ENCODE results near the gene NSUN3. TPM values are rescaled to one million over a fixed set of nuclear protein-coding genes. Genes with fewer than 3 reads are reported as not detected.
"Not testable (repeated sequence)": the region's sequence is repeated elsewhere in the genome, so short reads cannot be mapped to it uniquely, and the experiment has no call there.

The NSUN3 gene
- 12.7 TPM for total RNA-seq

DNA sequence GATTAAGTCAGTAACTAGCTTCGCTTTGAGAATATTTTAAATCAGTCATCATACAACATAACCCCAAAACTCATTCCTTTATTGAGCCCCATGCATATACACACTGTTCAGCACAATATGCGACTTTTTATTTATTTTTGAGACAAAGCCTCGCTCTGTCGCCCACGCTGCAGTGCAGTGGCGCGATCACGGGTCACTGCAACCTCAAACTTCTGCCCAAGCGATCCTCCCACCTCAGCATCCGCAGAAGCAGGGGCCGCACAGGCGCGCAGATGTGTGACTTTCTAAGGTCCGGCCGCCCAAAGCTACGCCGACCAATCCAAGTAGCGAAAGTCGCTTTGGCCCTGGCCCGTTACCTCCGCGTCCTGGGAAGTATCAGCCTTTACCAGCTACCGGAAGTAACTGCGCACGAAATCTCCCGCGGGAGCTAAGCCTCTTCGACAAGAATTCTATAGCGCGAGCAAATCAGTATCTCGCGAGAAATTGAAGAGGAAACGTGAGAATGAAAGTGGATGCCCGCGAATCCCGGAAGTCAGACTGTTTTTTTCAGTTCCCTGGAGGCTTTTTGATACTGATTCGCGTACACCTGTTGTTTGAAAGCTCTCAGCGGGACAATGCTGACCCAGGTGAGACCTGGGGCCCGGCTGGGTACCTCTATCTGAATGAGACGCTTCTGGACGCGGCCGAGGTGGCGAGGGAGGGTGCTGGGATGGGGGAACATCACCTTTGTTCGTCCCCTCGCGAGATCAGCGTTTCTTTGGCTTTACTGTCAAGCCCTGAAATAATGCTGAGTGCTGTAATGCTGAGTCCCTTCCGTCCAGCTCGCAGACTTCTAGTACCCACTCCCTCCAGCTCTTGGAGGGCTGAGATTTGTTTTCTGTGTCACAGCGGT is at the start of gene NSUN3, which contains the start of gene DHFR2:
Gene NSUN3 (plus strand): TSS at position 549 of the 892 bp plus-strand sequence. CDS start 66 bp downstream, at position 615.
Gene DHFR2 (minus strand): TSS at position 404 of the 892 bp plus-strand sequence. CDS start 1,405 bp downstream, outside the sequence.
- peak; percentile 82 to 97 (median 94) for DNase-seq (ENCODE audit: low read depth in 2 of 3, low spot score in 2 of 3)

DNA sequence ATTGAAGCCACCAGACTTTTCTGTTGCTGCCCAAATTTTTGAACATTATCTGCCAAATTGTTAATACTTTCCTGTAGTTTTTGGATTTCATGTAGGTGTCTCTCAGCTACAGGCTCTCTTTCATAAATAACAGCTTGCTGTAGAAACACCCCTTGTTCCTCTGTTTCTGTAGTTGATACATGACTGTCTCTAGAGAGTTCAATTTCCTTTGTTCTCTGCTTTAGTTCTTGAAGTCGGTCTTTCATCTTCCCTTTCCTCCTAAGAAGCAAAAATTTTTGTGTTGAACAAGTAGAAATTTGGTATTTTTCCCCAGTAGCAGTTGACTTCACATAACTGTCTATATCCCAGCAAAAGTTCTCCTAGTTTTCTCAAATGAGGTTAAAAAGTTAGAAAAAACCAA is 47.8 kb upstream of the NSUN3 start:
- no peak for DNase-seq (ENCODE audit: low read depth in 2 of 3, low spot score in 2 of 3)

DNA sequence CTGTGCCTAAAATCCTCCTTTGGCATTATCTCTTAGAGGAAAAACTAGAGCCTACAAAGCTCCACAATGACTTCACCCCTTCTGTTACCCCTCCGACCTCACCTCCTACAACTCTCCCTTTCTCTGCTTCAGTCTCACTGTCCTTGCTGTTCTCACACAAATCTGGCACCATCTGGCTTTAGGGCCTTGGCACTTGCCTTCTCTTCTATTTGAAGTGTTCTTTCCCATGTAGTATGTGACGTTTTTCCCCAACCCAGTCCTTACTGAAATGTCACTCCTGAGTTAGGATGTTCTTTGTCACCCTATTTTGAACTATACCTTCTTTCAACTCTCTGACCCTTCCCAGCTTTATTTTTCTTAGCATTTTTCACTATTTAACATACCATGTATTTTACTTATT is 43.2 kb upstream of the NSUN3 start:
- no peak for DNase-seq (ENCODE audit: low read depth in 2 of 3, low spot score in 2 of 3)

DNA sequence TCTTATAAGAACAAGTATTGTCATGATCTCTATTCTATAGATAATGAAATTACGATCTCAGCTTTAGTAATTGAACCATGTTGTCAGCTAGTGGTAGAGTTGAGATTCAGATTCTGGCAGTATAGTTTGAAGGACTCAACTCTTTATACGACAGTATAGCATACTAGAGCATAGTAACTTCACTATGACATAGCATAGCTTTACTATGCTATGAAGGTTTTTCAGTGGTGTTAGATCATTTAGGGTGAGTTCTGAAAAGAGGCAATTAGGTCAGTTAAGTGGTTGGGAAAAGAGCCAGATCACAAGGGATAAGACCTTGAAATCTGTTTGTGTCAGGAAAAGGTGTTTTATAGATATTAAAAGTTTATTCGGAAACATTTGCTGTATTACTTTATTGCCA is 42.6 kb upstream of the NSUN3 start:
- DNase-seq (ENCODE audit: low read depth in 2 of 3, low spot score in 2 of 3) = no peak

DNA sequence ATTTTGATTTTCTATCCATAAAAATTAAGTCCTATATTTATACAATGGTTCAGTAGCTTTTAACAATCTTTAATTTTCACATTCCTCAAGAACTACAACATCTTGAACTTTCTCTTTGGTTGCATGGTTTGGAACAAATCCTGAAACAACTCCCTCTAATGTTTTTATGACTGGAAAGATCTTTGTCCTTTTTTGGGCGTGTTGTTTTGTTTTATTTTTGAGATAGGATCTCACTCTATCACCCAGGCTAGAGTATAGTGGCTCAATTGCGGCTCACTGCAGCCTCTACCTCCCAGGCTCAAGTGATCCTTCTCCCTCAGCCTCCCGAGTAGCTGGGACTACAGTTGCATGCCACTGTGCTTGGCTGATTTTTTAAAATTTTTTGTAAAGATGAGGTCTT is 38.5 kb upstream of the NSUN3 start:
- no peak for DNase-seq (ENCODE audit: low read depth in 2 of 3, low spot score in 2 of 3)

DNA sequence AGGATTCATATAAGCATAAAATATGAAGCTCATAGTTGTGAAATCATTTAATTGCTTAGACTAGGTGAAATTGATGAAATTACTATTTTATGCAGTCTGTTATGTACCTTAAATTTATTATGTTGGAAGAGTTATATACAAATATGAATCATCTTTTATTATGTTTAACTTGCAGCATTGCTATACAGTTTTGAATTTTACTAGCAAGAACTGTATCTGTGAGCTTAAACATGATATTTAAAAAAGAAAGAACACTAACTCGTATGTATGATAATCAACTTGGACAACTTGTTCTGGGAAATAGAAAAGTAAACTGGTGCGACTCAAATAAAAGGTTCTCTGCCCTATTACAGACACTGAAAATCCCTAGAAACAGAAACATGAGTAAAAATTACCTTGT is 36.2 kb upstream of the NSUN3 start:
- DNase-seq (ENCODE audit: low read depth in 2 of 3, low spot score in 2 of 3) = no peak

DNA sequence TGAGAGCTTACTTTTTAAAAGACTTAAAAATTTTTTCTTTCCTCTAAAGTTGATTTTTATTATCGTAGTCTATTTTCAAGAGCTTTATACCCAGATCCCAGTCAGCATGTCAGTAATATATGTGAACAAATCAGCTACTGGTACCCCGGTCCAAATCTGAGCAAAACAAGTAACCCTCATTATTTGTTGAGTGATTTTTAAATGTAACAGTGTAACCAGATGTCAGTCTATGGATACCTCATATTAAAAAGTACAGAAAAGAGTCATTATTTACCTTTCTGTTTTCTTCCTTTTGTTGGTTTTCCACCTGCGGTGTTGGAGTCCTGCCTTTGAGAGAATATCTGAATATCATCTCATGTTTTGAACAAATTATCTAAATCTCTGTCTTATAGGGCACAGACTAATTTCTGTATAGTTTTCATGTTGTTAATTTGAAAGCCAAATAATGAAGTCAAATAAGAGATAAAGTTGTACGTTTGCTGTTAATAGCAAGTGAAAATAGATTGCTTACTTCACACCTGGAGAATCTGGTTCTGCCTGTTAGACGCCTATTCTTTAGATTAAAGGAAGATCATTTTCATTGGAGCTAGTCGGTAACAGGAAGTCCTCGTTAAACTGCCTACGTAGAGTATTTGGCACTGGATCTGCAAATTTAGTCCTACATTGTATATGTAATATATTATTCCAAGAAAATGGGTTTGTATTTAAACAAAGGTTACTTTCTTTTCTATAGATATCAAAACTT is 34.6 kb upstream of the NSUN3 start, which contains the start of gene STX19:
Gene STX19 (minus strand): TSS at position 505 of the 745 bp plus-strand sequence. CDS start 13,328 bp downstream, outside the sequence.
- no peak for DNase-seq (ENCODE audit: low read depth in 2 of 3, low spot score in 2 of 3)

DNA sequence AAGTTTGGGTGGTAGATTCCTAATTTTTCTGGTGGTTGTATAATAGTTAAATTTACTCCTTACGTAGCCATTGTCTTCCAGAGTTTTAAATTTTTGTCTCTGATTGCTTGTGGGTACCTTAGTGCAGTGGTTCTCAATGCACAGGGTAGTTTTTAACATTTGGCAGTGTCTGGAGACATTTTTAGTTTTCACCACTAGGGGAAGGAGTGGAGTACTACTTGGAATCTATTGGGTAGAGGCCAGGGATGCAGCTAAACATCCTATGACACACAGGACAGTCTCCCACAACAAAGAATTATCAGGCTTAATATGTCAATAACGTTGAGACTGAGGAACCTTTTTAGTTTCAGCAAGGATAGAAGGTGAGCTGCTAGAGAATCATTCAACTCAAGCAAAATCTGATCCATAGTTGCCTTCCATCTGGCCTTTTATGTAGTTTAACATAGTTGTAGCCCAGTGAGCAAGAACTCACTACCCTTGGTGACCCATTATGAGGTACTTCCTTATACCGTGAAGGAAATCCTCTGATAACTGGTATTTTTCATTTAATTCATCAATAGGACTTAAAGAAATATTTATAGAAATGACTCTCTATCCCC is 25.9 kb upstream of the NSUN3 start:
- peak in 2 of 3 donors; percentile 13 to 22 for DNase-seq (ENCODE audit: low read depth in 2 of 3, low spot score in 2 of 3)

DNA sequence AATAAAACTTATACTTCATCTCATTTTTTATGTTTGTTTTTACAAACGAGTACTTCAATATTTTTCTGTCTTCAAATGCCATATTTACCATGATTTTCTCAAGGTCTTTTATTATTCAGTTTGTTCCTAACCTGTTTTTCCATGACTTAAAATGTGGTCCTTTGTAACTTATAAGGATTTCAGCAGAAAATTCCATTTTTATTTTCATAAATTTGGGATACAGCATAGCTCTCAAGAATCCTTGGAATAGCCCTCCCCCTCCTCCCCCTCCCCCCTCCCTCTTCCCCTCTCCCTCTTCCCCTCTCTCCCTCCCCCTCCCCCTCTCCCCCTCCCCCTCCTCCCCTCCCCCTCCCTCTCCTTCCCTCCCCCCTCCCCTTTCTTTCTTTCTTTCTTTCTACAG is 19.6 kb upstream of the NSUN3 start:
- DNase-seq (ENCODE audit: low read depth in 2 of 3, low spot score in 2 of 3) = no peak

DNA sequence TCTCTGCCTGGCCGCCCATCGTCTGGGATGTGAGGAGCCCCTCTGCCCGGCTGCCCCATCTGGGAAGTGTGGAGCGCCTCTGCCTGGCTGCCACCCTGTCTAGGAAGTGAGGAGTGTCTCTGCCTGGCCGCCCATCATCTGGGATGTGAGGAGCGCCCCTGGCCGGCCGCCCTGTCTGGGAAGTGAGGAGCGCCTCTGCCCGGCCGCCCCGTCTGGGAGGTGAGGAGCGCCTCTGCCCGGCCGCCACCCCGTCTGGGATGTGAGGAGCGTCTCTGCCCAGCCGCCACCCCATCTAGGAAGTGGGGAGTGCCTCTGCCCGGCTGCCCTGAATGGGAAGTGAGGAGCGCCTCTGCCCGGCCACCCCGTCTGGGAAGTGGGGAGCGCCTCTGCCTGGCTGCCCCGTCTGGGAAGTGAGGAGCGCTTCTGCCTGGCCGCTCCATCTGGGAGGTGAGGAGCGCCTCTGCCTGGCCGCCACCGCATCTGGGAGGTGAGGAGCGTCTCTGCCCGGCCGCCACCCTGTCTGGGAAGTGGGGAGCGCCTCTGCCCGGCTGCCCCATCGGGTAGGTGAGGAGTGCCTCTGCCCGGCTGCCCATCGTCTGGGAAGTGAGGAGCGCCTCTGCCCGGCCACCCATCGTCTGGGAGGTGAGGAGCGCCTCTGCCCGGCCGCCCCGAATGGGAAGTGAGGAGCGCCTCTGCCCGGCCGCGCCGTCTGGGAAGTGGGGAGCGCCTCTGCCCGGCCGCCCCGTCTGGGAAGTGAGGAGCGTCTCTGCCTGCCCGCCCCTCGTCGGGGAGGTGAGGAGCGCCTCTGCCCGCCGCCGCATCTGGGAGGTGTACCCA is 18.5 kb upstream of the NSUN3 start:
- not testable (repeated sequence) for DNase-seq (ENCODE audit: low read depth in 2 of 3, low spot score in 2 of 3)

DNA sequence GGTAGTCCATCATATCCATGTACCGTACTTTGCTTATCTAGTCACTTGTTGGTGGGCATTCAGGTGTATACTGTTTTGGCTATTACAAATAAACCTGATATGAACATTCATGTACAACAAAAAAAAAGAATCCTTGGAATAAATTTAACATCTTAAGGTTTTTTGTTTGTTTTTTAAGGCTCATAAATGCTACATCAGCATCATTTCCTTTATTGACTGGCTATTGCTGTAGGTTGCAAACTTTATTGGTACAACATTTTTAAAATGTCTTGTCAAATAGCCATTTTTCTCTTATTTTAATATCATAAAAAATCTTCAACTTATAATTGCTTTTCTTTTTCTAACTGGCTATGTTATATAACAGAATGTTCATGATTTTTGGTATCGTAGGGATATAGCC is 16.3 kb upstream of the NSUN3 start:
- no peak for DNase-seq (ENCODE audit: low read depth in 2 of 3, low spot score in 2 of 3)

DNA sequence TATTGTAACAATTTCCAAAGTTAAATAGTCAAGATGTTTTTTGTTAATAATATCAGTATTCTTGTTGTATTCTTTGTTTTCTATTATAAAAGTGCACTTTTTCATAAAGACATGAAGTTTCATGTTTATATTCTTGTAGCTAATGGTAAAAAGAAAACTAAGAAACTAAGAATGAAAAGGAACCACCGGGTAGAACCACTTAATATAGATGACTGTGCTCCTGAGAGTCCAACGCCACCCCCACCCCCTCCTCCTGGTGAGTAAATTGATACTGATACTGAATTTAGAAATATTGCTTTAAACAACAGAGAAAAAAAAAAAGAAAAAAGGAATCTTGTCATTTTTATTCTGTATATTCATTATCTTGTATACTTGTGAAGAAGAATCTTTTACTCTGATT is 13.6 kb upstream of the NSUN3 start:
- DNase-seq (ENCODE audit: low read depth in 2 of 3, low spot score in 2 of 3) = no peak

DNA sequence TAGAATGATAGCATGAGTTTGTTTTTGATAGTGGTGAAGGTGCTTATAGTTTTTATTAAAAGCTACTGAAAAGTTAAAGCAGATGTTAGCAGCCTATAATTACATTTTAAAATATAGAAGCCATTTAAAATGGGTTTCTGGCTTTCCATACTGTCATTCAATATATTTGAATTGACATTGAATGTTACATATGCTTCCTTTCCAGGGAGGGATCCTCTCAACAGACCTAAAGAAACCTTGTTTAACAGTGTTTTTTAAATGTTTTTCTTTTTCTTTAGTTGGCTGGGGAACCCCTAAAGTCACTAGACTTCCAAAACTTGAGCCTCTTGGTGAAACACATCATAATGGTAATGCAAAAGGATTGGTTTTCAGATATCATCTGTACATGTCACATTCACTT is 12.3 kb upstream of the NSUN3 start:
- no peak for DNase-seq (ENCODE audit: low read depth in 2 of 3, low spot score in 2 of 3)

DNA sequence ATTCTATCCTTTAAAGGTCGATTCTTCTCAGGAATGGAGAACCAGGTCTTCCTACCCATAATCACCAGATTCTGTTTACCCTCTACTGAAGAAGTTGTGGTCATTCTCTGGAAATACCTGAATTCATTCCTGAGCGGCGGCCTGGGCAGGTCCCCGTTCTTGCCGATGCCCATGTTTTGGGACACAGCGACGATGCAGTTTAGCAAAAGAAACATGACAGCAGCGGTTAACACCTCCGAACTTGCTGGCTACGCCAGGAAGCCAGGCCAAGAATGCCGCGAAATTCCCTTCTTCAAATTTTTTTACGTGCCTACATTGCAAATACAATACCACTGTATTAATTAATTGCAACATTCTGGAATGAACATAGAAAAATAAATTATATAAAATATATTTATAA is 1.6 kb upstream of the NSUN3 start:
- no peak for DNase-seq (ENCODE audit: low read depth in 2 of 3, low spot score in 2 of 3)

DNA sequence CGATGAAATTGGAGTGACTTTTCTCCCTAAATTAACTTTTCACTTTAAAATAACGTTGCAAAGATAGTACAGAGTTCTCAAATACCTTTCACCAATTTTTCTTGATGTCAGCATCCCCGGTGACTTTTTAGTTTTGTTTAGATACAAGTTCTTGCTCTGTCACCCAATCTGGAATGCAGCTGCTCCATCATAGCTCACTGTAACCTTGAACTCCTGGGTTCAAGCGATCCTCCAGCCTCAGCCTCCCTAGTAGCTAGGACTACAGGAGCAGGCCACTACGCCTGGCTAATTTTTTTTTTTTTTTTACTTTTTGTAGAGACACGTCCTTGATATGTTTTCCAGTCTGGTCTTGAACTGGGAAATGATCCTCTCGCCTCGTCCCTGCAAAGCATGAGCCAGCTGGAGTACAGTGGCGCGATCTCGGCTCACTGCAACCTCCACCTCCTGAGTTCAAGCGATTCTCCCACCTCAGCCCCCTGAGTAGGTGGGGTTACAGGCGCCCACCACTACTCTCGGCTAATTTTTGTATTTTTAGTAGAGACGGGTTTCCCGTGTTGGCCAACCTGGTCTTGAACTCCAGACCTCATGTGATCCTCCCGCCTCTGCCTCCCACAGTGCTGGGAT is 747 bp downstream of the NSUN3 start:
- DNase-seq (ENCODE audit: low read depth in 2 of 3, low spot score in 2 of 3) = no peak

DNA sequence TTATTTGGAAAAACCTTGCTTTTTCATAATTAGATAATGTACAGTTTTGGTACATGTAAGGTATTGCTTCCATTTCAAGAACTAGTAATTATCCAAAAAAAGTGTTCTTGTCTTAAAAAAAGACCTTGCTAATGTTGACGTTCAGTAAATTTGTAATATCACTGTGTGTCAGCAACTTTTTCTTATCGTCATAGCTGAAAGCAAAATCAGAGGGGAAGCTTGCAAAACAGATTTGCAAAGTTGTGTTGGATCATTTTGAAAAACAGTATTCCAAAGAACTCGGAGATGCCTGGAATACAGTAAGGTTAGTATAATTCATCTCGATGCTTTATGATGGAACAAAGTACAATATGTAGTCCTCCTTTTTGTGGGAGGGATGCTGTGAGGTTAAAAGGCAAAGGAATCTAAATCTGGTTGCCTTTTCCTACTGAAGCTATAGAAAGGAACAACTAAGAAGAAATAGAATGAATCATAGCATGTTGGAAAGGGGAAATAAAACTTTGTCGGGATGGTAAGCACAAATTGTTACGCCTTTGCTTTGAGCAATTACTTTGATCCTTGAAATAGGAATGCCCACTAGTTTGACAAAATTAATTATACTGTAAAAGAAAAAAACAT is 1.5 kb downstream of the NSUN3 start:
- DNase-seq (ENCODE audit: low read depth in 2 of 3, low spot score in 2 of 3) = peak in 1 of 3 donors; percentile 27

DNA sequence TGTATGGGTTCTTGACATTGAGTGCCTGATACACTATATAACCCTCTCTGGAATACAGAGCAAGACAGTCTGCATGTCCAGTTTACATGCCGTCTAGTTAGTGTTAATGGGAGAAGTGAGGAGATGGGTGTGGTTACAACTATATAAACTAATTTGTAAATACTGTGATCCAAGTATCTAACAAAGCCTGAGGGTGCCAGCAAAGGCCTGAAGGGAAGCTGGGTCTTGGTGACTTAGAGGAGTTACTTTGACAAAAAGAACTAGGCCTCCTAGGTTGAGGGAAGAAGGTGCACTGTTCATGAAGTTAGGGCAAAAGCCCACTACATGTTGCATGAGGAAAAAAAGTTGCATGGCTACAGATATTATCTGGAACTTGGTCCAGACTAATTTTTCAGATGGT is 2.3 kb downstream of the NSUN3 start:
- DNase-seq (ENCODE audit: low read depth in 2 of 3, low spot score in 2 of 3) = no peak

DNA sequence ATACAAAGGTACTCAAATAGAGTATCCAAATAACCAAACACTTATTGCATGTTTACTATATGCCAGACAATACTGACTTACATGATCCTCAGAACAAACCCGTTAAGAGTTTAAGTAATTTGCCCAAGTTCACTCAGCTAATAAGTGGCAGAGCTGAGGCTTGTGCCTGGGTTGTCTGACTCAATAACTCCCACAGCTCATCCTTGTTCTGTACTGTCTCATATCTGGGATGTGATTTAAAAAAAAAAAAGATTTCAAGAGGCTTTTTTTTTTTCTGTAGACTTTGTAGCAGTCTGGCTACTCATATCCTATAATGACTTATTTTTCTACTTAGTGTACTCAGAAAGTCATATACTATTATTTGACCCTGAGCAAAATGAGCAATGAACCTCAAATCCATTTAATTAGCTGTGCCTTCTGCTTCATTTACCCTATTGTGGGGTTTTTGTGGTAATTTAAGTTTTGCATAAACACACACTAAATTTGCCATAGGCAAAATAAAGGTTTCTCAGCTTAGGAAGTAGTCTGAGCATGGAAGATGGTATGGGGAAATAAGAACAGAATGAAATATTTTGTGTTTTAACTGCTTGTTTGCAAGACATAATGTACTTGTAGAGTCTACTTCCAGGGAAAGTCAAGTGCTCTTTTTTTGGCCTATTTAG is 3.1 kb downstream of the NSUN3 start:
- DNase-seq (ENCODE audit: low read depth in 2 of 3, low spot score in 2 of 3) = no peak
